K562 (cell line): ENCODE results near the gene HSD17B3. TPM values are rescaled to one million over a fixed set of nuclear protein-coding genes. Genes with fewer than 3 reads are reported as not detected.

Experiments
- ATAC-seq: fragments of 200-7000 bp; cut with Tn5 transposase; 3 replicates; pipeline ENCODE4 v1.9.1; 2020; ENCODE audit warnings: moderate library complexity
- BruUV-seq: library from RNA; stranded (reverse); fragments of 400-500 nt; replicated peaks from 2 replicates; lab custom pipeline; 2021; lab: Mats Ljungman, UMichigan
- CTCF ChIA-PET: fragments of 300-600 bp; formaldehyde crosslinking; extraction: SDS; loops from one replicate; lab custom pipeline; 2021; ENCODE audit warnings: low intra/inter-chr PET ratio; lab: Yijun Ruan, JAX
- POLR2A ChIA-PET: fragments of 300-600, 350-650 bp; sonication (Branson Sonifier 250); formaldehyde crosslinking; extraction: SDS; loops from one replicate; lab custom pipeline; 2021; ENCODE audit warnings: antibody characterized with exemption, inconsistent platforms; lab: Yijun Ruan, JAX
- DNase-seq, 4 experiments: peaks; one replicate each; pipeline versions ENCODE4 v3.0.0 to v3.0.0-alpha.2; 2011 to 2018; ENCODE audit warnings: low spot score in 3 of 4, mixed read lengths in 3 of 4; ENCODE audit errors: extremely low read depth in 1 of 4
- FAIRE-seq: peaks from 2 replicates; lab custom pipeline; 2011; peaks lifted over from hg19 to GRCh38; lab: Jason Lieb, UNC
- H2AFZ ChIP-seq: 2 replicates; pipeline ENCODE4 v1.6.0; 2011; ENCODE audit warnings: low read depth, low read length, control low read depth, inconsistent platforms
- H3K27ac ChIP-seq: fragments of 200-600 bp; 3 replicates; pipeline ENCODE4 v1.8.0; 2011; ENCODE audit warnings: low read depth, mild to moderate bottlenecking, control low read depth, inconsistent platforms, low read length, moderate library complexity, mixed read lengths; ENCODE audit errors: extremely low read depth
- H3K27me3 ChIP-seq, 2 experiments: fragments of 300-600 bp in 1 of 2; 2 replicates in 1 of 2; 3 replicates in 1 of 2; pipeline versions ENCODE4 v1.6.0 to v1.8.0; 2011; ENCODE audit warnings: inconsistent platforms in 2 of 2, low read length in 2 of 2, mild to moderate bottlenecking in 1 of 2, mixed read lengths in 1 of 2, moderate library complexity in 1 of 2; ENCODE audit not compliant: control insufficient read depth in 2 of 2, insufficient read depth in 2 of 2
- H3K36me3 ChIP-seq: fragments of 300-600 bp; 3 replicates; pipeline ENCODE4 v1.8.0; 2011; ENCODE audit warnings: mild to moderate bottlenecking, low read length, inconsistent platforms; ENCODE audit not compliant: control insufficient read depth, insufficient read depth
- H3K4me1 ChIP-seq, 2 experiments: fragments of 200-600 bp in 1 of 2; replicated peaks in 1 of 2; 2 replicates in 1 of 2; 3 replicates in 1 of 2; pipeline versions ENCODE4 v1.5.1 to v1.8.0; 2011; ENCODE audit warnings: inconsistent platforms in 2 of 2, low read length in 2 of 2, mild to moderate bottlenecking in 1 of 2, mixed read lengths in 1 of 2, moderate library complexity in 1 of 2; ENCODE audit not compliant: control insufficient read depth in 2 of 2, insufficient read depth in 2 of 2
- H3K4me2 ChIP-seq: 2 replicates; pipeline ENCODE4 v1.6.1; 2011; ENCODE audit warnings: low read length, control low read depth, inconsistent platforms, mixed read lengths; ENCODE audit not compliant: insufficient read depth
- H3K4me3 ChIP-seq: fragments of 200-600 bp; sonication (generic), shearing (Covaris generic); 2 replicates; pipeline ENCODE4 v1.5.1; 2016; ENCODE audit warnings: control low read depth, inconsistent platforms
- H3K79me2 ChIP-seq: fragments of 200-600 bp; 3 replicates; pipeline ENCODE4 v1.8.0; 2011; ENCODE audit warnings: low read length, inconsistent platforms; ENCODE audit not compliant: control insufficient read depth, insufficient read depth
- H3K9ac ChIP-seq, 2 experiments: 2 replicates each; pipeline versions ENCODE4 v1.6.0 to v1.6.1; 2011; ENCODE audit warnings: low read depth in 2 of 2, low read length in 2 of 2, control low read depth in 1 of 2, inconsistent platforms in 1 of 2, mild to moderate bottlenecking in 1 of 2, mixed read lengths in 1 of 2; ENCODE audit not compliant: insufficient read depth in 1 of 2
- H3K9me1 ChIP-seq: one replicate; pipeline ENCODE4 v1.6.0; 2011; ENCODE audit warnings: inconsistent platforms, mild to moderate bottlenecking, low read length, moderate library complexity; ENCODE audit not compliant: control insufficient read depth, insufficient read depth
- H3K9me3 ChIP-seq: replicated peaks from 2 replicates; pipeline ENCODE4 v1.5.1; 2011; ENCODE audit warnings: low read depth, low read length, inconsistent platforms; ENCODE audit not compliant: control insufficient read depth, insufficient read depth
- H4K20me1 ChIP-seq: replicated peaks from 2 replicates; pipeline ENCODE4 v1.6.1; 2011; ENCODE audit warnings: low read length, inconsistent platforms, mixed read lengths; ENCODE audit not compliant: control insufficient read depth, insufficient read depth
- ARNT ChIP-seq, 2 experiments: fragments of 450-650 bp; IDR thresholded peaks; 2 replicates each; pipeline ENCODE4 v1.6.1; 2016; ENCODE audit warnings: mild to moderate bottlenecking in 1 of 2
- CREBBP ChIP-seq: IDR thresholded peaks from one replicate; pipeline ENCODE4 v1.6.1; 2012; ENCODE audit warnings: low read depth, mild to moderate bottlenecking, control low read depth, inconsistent platforms, low read length
- GABPB1 ChIP-seq: sonication (generic); formaldehyde crosslinking; IDR thresholded peaks from 2 replicates; pipeline ENCODE4 v1.8.0; 2022; ENCODE audit warnings: mild to moderate bottlenecking, missing genetic modification reagents
- MIER1 ChIP-seq: fragments of 450-650 bp; IDR thresholded peaks from 2 replicates; pipeline ENCODE4 v1.6.1; 2016; ENCODE audit warnings: antibody characterized with exemption, mild to moderate bottlenecking, low read depth
- MYC ChIP-seq, 2 experiments: fragments of 250-450 bp in 1 of 2; sonication (Bioruptor Pico) in 1 of 2; IDR thresholded peaks; 2 replicates each; pipeline versions ENCODE4 v1.5.1 to v1.6.1; 2012 to 2021; ENCODE audit warnings: low read depth in 2 of 2, borderline replicate concordance in 1 of 2, improper control_type of control experiment in 1 of 2, low read length in 1 of 2, mild to moderate bottlenecking in 1 of 2, moderate library complexity in 1 of 2
- POLR2G ChIP-seq: fragments of 200-400 bp; formaldehyde crosslinking; IDR thresholded peaks from 2 replicates; pipeline ENCODE4 v1.6.1; 2017; ENCODE audit warnings: low read depth, mild to moderate bottlenecking, antibody characterized with exemption, low read length, moderate library complexity
- RBM15 ChIP-seq: fragments of 200-400 bp; formaldehyde crosslinking; IDR thresholded peaks from 2 replicates; pipeline ENCODE4 v1.6.1; 2018; ENCODE audit warnings: mild to moderate bottlenecking, low read length, moderate library complexity; ENCODE audit not compliant: insufficient read depth
- SMAD2 ChIP-seq: fragments of 150-350 bp; IDR thresholded peaks from 2 replicates; pipeline ENCODE4 v1.6.1; 2014; ENCODE audit warnings: low read depth, mild to moderate bottlenecking, low read length
- TAF7 ChIP-seq: fragments of 450-650 bp; IDR thresholded peaks from 2 replicates; pipeline ENCODE4 v1.6.1; 2016; ENCODE audit warnings: missing genetic modification characterization, missing compliant biosample characterization
- TEAD1 ChIP-seq, 2 experiments: fragments of 450-650 bp in 1 of 2; sonication (generic) in 1 of 2; formaldehyde crosslinking; IDR thresholded peaks; 2 replicates each; pipeline versions ENCODE4 v1.4.0 to v1.8.0; 2020 to 2022; ENCODE audit warnings: mild to moderate bottlenecking in 2 of 2, missing genetic modification reagents in 1 of 2
- TSC22D4 ChIP-seq: fragments of 450-650 bp; IDR thresholded peaks from 2 replicates; pipeline ENCODE4 v1.6.1; 2016; ENCODE audit warnings: missing genetic modification characterization, missing biosample characterization, control low read depth
- ZFX ChIP-seq: sonication (generic); formaldehyde crosslinking; IDR thresholded peaks from 2 replicates; pipeline ENCODE4 v1.8.0; 2022; ENCODE audit warnings: mild to moderate bottlenecking, missing genetic modification reagents, moderate library complexity
- WGBS: fragments of 100-300 bp; shearing (Covaris generic); methylation state at CpG from one replicate; pipeline ENCODE4 v1.1.6; 2016; ENCODE audit warnings: low coverage, mixed read lengths; ENCODE audit not compliant: insufficient coverage; ENCODE audit errors: missing lambda C conversion rate; 5-methylcytosine and 5-hydroxymethylcytosine counted together
- in situ Hi-C: fragments of 300-500 bp; cut with MboI; formaldehyde crosslinking; loops from 4 replicates; pipeline ENCODE4 v1.15.0; 2018; ENCODE audit warnings: inconsistent platforms, mixed read lengths
- intact Hi-C: fragments of 100-400 bp; cut with micrococcal nuclease; formaldehyde crosslinking; loops from 2 replicates; pipeline ENCODE4 v1.14.2; 2022
- polyA plus RNA-seq, 8 experiments: library from polyadenylated mRNA; depleted of rRNA in 4 of 8; stranded (reverse) in 5 of 8; unstranded in 3 of 8; fragments of >200 nt; fragmentation: Nextera tagmentation in 2 of 8; fragmentation: Illumina TruSeq in 1 of 8; extraction: Ambion mirVana in 2 of 8; extraction: Trizol in 1 of 8; gene quantifications; 2 replicates each; pipeline versions ENCODE4 v1.2.1 to v1.2.3, GENCODE V29; 2011 to 2014; ENCODE audit warnings: inconsistent platforms in 1 of 8, missing spikeins in 1 of 8
- total RNA-seq, 7 experiments: library from RNA; depleted of rRNA in 6 of 7; stranded (reverse); fragments of >200 nt in 6 of 7; fragmentation: Illumina TruSeq in 2 of 7; extraction: Trizol in 2 of 7; gene quantifications; 2 replicates each; pipeline versions ENCODE4 v1.2.1 to v1.2.3, GENCODE V29; 2011 to 2021; ENCODE audit warnings: low replicate concordance in 1 of 7
- TF ChIP-seq, protein P1 (sequence below): sonication (generic); formaldehyde crosslinking; IDR thresholded peaks from 2 replicates; pipeline ENCODE4 v1.8.0; 2023; ENCODE audit warnings: mild to moderate bottlenecking, missing genetic modification reagents
- TF ChIP-seq, protein P2 (sequence below): IDR thresholded peaks from 2 replicates; pipeline ENCODE4 v1.6.1; 2011; ENCODE audit warnings: borderline replicate concordance, low read depth, mild to moderate bottlenecking, moderate library complexity, low read length; ENCODE audit not compliant: insufficient read depth, poor library complexity, severe bottlenecking
- TF ChIP-seq, protein P3 (sequence below): IDR thresholded peaks from 2 replicates; pipeline ENCODE4 v1.6.1; 2016; ENCODE audit warnings: missing genetic modification characterization, missing compliant biosample characterization

The HSD17B3 gene
- total and polyA plus RNA-seq, 9 of the 15 experiments (the other 6 are each of a cell fraction or from before 2014, with no cell fraction given) = not detected

DNA sequence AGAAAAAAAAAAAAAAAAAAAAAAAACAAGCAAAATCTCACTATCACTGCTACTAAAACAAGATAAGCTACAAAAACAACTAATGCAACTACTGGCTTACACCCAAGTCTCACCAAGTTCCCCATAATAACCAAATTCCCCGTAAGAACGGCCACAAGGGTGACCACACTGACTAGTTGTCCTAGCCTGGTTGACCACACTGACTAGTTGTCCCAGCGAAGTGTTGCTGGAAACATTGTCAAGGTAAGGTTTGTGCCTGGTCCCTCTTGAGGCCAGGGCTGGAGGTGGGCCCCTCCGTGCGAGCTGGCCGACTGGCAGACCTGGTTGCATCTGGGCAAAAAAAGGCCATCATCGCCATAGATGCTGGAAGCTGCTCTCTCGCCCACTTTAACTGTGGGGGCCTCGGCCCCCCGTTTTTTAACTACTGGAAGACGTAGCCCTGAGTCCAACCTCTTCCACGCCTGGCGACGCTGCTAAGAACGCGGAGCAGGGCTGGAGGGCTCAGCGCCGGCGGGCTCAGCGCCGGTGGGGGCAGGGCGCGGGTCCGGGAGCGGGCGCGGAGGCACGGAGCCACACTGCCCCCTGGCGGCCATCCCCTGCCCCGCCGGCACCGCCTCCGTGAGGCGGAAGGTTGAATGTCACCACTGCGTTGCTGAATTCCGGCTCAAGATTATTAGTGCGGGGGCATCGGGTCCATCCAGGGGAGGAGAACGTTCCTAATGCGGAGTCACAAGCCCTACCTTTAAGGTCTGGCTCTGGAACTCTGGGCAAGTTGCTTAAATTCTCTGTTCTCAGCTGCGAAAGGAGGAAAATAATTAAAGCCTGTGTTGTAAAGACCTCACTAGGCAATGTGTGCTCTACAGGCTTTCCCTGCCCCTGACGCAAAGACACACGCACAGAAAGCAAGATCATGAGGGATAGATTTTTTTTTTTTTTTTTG is 84.0 kb downstream of the HSD17B3 start:
- POLR2A ChIA-PET = interaction anchor here (0.7 kb wide), 1 partner anchor 207 kb away, joined by 3 read pairs; no protein-coding TSS in a partner anchor
- intact Hi-C loops = loop anchor here (5.0 kb wide), 1 partner anchor 491 kb away; no protein-coding TSS in a partner anchor
- CTCF ChIA-PET = interaction anchor here (0.6 to 1.2 kb wide), 2 partner anchors 408 to 801 kb away, joined by 3 to 4 read pairs; no protein-coding TSS in a partner anchor
- no peaks in the 10 kb centered on the region for H3K36me3 ChIP-seq
- H3K9me3 ChIP-seq = no peaks in the 10 kb centered on the region; the same call in 1 of the 2 replicates
- no peak overlapping the region for H3K4me3 ChIP-seq
- no peaks in the 10 kb centered on the region for H3K9me1 ChIP-seq
- in situ Hi-C loops = loop anchor here (10.0 kb wide), 1 partner anchor 943 kb away; no protein-coding TSS in a partner anchor
- peak; percentile 98 for ATAC-seq
- H3K27me3 ChIP-seq = peaks cover under 1 to 37% of the 10 kb centered on the region in 2 experiments; a peak in 4 of 5 replicates
- peak overlapping the region in 1 of 2 experiments; percentile 64; a peak in 1 of 4 replicates for H3K9ac ChIP-seq
- H2AFZ ChIP-seq = peak overlapping the region; percentile 52
- no TSS peak for BruUV-seq
- peak; percentile 26 for FAIRE-seq
- DNase-seq = peak; percentile 75 to 90 (median 86)
- 4% methylated on average over 37 of the region's 43 CpGs for WGBS
- H3K27ac ChIP-seq = no peak overlapping the region
- H3K4me1 ChIP-seq = peaks cover 4 to 20% of the 10 kb centered on the region in 2 experiments; a peak in 2 of 5 replicates
- no peaks in the 10 kb centered on the region for H4K20me1 ChIP-seq
- H3K4me2 ChIP-seq = peak overlapping the region; percentile 37
- no peaks in the 10 kb centered on the region for H3K79me2 ChIP-seq
- TF ChIP-seq TAF7 (tag) = no peak
- TF ChIP-seq, protein P1, sequence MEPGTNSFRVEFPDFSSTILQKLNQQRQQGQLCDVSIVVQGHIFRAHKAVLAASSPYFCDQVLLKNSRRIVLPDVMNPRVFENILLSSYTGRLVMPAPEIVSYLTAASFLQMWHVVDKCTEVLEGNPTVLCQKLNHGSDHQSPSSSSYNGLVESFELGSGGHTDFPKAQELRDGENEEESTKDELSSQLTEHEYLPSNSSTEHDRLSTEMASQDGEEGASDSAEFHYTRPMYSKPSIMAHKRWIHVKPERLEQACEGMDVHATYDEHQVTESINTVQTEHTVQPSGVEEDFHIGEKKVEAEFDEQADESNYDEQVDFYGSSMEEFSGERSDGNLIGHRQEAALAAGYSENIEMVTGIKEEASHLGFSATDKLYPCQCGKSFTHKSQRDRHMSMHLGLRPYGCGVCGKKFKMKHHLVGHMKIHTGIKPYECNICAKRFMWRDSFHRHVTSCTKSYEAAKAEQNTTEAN = no peak
- no peak for TF ChIP-seq TSC22D4 (tag)
- no peak for TF ChIP-seq SMAD2
- no peak for TF ChIP-seq RBM15
- TF ChIP-seq ARNT (IDR thresholded peaks at IDR 0.05) = no peak
- TF ChIP-seq POLR2G = no peak
- 0 out of 2 replicates have a peak, but pooled peaks have one; percentile 27 for TF ChIP-seq MYC (IDR thresholded peaks at IDR 0.05; ENCODE audit: low read depth, low read length)
- no peak for TF ChIP-seq MYC (CRISPR knock-in tag; IDR thresholded peaks at IDR 0.05; ENCODE audit: borderline replicate concordance, low read depth)
- TF ChIP-seq, protein P2, sequence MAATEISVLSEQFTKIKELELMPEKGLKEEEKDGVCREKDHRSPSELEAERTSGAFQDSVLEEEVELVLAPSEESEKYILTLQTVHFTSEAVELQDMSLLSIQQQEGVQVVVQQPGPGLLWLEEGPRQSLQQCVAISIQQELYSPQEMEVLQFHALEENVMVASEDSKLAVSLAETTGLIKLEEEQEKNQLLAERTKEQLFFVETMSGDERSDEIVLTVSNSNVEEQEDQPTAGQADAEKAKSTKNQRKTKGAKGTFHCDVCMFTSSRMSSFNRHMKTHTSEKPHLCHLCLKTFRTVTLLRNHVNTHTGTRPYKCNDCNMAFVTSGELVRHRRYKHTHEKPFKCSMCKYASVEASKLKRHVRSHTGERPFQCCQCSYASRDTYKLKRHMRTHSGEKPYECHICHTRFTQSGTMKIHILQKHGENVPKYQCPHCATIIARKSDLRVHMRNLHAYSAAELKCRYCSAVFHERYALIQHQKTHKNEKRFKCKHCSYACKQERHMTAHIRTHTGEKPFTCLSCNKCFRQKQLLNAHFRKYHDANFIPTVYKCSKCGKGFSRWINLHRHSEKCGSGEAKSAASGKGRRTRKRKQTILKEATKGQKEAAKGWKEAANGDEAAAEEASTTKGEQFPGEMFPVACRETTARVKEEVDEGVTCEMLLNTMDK = peak; percentile 66
- no peak for TF ChIP-seq CREBBP
- TF ChIP-seq, protein P3, sequence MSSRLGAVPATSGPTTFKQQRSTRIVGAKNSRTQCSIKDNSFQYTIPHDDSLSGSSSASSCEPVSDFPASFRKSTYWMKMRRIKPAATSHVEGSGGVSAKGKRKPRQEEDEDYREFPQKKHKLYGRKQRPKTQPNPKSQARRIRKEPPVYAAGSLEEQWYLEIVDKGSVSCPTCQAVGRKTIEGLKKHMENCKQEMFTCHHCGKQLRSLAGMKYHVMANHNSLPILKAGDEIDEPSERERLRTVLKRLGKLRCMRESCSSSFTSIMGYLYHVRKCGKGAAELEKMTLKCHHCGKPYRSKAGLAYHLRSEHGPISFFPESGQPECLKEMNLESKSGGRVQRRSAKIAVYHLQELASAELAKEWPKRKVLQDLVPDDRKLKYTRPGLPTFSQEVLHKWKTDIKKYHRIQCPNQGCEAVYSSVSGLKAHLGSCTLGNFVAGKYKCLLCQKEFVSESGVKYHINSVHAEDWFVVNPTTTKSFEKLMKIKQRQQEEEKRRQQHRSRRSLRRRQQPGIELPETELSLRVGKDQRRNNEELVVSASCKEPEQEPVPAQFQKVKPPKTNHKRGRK = no peak
- no peak for TF ChIP-seq MIER1
- TF ChIP-seq TEAD1 (CRISPR knock-in tag; IDR thresholded peaks at IDR 0.05) = no peak
- no peak for TF ChIP-seq ZFX (CRISPR knock-in tag)
- no peak for TF ChIP-seq GABPB1 (CRISPR knock-in tag)
